NCI-H187 treated with DMSO at 0.1 percent for 48 hours (cell line): ENCODE measurements around the gene GNGT1.
"Not testable (repeated sequence)": the region's sequence is repeated elsewhere in the genome, so short reads cannot be mapped to it uniquely, and the experiment has no call there.

Source experiments
- DNase-seq: peaks from one replicate; lab custom pipeline; 2025; lab: John Stamatoyannopoulos, UW

Gene GNGT1

DNA sequence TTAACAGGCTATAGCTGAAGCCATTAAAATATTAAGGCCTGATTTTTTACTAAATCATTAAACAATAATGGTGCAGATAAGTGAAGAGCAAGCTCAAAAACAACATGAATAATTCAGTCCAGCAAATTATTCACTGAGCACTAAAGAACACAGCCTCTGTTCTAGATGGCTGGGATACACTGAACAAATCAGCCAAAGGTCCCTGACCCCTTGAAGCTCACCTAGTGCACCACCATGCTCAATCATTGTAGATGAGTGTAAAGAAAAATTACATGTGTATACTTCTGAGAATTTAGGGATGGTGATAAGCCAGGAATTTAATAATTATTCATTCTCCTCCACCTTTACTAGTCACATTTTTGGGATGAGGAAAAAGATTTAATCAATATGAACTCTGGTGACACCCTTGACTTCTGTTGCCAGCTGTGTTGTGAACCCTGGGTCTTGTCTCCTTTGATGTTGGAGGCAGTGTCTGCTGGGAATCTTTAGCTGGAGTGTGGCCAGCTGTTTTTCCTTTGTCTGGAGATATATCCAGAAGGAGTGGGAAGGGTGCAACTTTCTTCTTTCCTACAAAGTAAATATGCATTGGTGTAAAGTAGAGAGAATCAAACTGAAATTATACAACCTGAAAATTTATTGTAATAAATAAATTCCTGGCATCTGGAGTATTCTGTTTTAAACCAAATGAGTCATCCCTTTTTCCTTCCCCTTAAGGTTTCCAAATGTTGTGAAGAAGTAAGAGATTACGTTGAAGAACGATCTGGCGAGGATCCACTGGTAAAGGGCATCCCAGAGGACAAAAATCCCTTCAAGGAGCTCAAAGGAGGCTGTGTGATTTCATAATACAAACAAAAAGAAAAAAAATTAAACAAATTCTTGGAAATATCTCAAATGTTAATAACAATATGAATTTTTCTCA is 4.0 kb downstream of the GNGT1 start:
- no peak for DNase-seq

DNA sequence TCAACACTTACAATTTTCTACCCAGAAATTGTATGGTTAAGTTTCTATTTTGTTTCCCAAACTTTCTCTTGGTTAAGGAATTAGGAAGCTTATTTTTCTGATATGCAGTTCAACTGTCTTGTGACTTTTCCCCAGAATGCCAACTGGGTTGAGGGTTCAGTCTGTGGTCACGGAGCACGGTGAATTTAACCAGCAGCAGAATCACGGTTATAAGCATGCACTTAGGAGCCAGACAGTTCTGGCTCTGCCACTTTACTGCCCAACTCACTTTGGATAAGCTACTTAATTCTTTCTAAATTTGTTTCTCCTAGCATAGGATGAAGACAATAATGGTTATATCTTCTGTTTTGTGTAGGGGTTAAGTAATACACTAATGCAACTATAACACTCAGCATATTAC is 4.9 kb downstream of the GNGT1 start:
- DNase-seq = not testable (repeated sequence)

DNA sequence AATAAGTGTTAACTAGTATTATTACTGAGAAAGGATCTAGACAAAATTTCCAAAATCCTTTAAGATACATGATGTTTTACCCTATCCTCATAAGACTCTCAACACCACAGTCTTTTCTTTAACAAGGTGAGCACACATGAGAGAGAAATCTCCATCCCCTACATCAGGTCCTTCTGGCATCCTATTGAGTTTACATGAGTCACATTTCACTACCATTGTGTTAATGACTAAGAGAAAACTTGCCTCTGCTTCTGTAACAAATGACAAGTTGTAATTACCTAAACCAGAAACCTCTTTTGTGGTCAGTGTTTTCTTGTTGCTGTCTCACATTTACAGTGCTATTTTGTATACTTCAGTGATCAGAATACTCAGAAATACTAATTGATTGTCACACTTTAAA is 5.3 kb downstream of the GNGT1 start:
- not testable (repeated sequence) for DNase-seq

DNA sequence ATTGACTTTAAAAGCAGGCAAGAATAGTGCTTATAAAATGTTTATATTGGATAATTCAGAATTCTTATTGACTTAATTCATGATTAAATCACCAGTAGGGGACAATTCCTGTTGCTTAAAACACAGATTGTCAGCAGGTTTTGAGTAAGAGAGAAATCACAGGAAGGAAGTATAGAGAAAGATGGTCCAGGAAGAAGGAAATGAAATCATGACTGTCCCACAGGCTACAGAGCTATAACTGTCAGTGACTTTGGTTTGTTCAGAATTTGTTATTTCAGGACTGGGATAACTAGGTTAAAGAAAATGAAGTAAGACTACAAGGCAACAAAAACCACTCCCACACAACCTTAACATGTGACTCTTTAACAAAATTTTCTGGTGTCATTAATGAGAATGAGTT is 6.8 kb downstream of the GNGT1 start:
- DNase-seq = no peak

DNA sequence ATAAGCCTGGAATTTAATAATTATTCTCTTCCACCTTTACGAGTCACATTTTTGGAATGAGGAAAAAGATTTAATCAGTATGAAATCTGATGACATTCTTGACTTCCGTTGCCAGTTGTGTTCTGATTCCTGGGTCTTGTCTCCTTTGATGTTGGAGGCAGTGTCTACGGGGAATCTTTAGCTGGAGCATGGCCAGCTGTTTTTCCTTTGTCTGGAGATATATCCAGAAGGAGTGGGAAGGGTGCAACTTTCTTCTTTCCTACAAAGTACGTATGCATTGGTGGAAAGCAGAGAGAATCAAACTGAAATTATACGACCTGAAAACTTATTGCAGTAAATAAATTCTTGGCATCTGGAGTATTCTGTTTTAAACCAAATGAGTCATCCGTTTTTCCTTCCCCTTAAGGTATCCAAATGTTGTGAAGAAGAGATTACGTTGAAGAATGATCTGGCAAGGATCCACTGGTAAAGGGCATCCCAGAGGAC is 8.3 kb downstream of the GNGT1 start:
- DNase-seq = no peak

DNA sequence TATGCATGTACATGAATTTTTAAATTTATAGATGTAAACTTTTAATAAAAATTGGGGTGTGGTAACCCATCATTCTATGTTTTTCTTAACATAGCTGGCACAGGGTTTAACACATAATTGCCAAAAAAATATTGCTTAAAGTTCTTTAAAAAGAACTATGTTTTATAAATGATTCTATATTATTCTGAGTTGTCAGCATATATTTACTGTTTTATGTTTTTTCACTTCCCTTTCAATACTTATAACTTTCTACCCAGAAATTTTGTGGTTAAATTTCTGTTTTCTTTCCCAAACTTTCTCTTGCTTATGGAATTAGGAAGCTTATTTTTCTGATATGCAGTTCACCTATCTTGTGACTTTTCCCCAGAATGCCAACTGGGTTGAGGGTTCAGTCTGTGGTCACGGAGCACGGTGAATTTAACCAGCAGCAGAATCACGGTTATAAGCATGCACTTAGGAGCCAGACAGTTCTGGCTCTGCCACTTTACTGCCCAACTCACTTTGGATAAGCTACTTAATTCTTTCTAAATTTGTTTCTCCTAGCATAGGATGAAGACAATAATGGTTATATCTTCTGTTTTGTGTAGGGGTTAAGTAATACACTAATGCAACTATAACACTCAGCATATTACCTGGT is 9.0 kb downstream of the GNGT1 start:
- not testable (repeated sequence) for DNase-seq

DNA sequence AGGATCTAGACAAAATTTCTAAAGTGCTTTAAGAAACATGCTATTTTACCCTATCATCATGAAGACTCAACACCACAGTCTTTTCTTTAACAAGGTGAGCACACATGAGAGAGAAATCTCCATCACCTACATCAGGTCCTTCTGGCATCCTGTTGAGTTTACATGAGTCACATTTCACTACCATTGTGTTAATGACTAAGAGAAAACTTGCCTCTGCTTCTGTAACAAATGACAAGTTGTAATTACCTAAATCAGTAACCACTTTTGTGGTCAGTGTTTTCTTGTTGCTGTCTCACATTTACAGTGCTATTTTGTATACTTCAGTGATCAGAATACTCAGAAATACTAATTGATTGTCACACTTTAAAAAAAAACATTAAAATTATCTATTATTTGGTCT is 9.5 kb downstream of the GNGT1 start:
- DNase-seq = not testable (repeated sequence)

DNA sequence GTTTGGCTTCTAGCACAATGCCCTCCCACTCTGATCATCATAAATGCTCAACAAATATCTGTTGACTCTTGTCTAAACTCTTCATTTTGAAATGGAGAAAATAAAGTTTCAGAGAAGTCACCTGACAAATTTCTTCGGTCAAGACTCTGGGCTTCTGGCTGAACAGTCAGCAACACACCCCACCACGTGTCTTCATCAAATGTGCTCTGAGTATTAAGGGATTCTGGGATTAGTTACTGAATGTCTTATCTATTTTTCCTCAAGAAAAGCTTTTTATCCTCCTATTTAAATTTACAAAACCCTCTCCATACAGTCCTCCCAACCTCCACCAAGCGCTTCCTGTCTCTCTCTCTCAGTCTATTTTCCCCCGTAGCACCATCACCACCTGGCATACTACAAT is 9.9 kb downstream of the GNGT1 start:
- not testable (repeated sequence) for DNase-seq

DNA sequence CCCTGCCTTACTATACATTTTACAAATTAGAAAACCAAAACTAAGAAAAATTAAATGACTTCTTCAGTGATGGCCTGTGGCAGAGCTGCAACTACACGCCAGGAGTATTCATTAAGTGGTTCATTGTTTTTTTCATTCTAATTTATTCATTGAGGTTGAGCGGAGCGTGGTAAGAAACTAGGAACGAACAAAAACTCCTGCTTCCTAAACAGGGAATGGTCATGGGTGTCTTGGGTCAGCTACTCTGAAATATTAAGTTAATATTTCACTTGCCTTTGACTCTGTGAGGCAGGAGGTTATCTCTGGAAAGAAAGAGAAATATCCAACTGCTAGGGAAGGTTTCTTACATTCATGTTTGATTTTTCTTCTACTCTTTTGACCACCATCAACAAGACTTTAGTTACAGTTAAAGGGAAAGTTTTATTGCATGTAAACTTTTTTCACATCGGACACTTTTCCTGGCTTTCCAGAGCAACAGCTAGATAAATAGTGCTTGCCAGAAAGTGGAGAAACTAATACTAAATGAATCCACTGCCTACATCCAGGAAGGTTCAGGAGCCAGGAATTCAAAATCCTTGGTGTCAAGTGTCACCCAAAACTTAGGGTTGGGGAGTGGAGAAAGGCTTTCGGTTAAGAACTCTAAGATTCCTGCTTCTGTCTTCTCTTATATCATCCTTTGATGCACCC is 14.3 kb downstream of the GNGT1 start:
- no peak for DNase-seq

DNA sequence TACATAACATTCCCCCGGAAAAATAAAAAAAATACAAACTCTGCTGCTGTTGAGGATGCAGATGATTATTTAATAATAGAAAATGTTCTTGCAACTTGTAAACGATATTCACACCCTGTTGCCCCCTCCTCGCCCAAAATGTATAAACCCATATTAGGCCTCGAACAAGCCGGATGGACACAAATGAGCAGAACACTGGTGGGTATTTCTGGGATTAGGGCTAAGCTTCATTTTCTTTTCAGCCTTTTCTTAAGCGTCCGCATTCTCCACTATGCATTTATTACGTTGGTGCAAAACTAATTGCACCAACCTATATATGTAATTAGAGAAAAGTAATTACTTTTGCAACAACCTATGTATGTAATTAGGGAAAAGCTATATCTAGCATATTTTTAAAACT is 14.8 kb downstream of the GNGT1 start:
- no peak for DNase-seq

DNA sequence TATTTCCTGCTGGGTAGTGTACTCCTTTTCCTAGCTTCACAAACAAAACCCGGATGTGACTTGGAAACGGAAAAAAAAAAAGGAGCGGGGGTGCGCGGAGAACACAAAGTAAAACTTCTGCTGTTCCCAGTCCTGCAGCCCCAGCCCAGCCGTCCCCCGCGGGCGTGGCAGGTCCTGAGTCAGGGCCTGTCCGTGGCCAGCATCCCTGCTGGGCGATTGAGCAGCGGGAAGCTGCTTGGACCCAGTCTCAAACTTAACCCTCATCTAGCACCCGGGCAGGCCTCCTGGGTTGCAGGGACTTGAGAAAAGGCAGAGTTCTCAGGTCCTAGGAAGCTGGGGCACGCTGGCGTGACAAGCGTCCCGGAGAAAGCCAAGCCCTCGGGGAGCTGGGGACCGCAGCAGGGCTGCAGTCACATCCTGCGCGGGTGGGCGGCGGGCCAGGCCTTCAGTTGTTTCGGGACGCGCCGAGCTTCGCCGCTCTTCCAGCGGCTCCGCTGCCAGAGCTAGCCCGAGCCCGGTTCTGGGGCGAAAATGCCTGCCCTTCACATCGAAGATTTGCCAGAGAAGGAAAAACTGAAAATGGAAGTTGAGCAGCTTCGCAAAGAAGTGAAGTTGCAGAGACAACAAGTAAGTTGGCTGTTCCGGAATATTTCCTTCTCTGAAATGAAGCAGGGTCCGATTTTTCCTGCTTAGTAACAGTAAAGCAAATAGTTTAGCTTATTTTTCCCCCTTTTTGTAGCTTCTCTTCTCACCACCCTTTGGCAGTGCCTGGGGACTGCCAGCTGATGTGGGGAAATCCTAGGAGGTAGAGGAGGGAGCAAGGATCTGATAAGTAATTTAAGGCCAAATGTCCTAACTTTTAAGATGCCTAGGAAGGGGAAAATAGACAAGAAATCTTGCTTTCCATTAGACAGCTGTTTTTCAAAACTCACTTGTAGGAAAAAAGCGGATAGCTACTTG is 15.5 kb downstream of the GNGT1 start, which contains the start of gene GNG11:
TSS of gene GNG11 (plus strand) at position 129 of the 960 bp plus-strand sequence. CDS start at position 532, 403 bp downstream.
- DNase-seq = no peak

DNA sequence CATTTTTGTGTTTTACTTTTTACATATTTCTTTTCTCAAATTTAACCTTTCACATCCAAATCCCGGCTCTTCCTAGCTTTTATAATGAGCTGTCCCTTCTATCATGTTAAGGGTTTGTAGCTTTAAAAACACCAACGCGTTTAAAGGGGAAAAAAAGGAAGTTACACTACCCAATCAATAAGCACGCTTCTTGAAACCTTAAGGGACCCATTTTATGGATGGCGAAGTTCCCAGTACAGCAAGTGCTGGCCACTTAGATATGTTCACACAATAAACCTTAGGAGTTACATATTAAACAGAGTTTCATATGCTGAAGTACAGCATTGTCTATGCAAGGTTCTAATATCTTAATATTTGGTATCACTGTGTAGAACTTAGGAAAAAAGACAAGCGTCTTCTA is 16.9 kb downstream of the GNGT1 start:
- no peak for DNase-seq

DNA sequence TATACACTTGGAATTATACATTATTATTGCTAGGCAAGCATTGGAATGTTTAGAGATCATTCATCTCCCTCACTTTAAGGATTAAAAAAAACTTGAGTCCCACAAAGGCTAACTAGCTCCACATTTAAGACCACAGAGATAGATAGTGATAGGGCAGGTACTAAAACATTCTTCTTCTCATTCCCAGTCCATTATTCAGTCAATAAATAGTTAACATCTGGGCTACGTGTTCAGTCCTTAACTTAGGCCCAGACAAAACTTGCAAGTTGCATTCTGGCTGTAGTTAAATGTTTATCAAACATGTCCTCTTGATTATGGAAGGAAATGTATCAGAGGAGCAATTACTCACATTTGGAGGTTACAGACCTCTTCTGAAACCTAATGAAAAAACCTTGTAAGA is 17.6 kb downstream of the GNGT1 start:
- DNase-seq = no peak

DNA sequence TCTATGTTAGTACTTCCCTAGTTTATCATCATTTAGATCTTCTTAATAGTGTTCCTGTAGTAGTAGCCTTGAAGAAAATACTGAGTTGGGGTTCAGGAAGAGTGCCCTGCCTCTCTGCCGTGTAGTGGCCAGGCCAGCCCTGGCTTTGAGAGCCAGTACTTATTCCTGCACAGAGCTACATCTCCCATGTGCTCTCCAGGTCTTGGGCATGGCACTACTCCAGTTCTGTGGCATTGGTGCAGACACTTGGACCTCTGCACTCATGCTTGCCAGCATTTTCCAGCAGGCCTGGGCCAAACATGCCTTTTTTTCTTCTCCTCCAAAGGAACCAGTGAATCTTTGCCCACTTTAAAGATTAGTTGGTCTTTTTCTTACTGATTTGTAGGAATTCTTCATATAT is 20.4 kb downstream of the GNGT1 start:
- no peak for DNase-seq

DNA sequence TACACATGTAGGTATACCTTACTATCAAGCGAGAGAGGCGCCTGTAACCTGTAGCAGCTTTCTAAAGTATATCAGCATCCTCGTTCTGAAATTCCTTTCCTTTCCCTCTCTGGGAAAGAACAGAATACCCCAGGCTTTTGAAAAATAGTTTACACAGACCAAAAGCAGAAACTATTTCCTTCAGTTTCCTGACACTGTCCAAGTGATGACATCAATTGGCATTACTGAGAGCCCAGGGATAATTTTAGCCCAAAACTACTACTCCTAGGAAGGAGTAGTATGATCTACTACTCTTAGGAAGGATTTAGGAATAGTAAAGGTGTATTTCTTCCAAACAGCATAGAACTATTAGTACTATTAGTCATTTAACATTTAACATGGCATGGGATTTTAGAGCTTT is 21.2 kb downstream of the GNGT1 start:
- DNase-seq = no peak

DNA sequence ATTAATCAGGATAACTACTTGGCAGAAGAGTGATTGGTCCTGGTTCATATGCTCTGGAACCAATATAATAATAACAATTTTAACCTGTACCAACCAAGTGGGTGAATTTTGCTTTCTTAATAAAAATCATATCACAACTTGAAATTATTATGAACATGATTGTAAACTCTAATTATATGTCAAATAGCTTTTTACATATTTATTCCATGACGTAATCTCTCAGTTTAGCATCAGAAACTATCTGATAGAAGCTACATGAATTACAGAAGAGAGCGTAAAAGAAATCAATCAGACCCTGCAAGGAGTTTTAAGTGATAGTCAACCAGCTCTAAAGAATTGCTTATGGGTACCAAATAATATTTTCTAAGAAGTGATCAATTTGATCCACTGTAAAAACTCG is 25.3 kb downstream of the GNGT1 start:
- no peak for DNase-seq

DNA sequence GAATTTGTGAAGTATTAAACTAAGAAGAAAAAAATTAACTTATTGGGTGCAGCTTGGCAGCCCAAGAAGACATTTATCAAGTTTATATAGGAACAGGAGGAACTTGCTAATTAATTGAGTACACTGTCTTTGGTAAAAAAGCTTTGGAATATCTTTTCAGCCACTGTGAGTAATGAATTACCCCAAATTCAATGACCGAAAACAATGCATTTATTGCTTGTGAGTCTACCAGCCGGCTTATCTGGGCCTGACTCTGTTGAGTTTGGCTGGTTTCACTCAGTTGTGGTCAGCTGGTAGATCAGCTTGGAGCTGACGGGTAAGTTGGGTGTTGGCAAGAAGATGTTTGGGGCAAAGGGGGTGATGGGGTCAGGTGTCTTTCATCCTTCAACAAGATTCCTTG is 26.8 kb downstream of the GNGT1 start:
- DNase-seq = no peak

DNA sequence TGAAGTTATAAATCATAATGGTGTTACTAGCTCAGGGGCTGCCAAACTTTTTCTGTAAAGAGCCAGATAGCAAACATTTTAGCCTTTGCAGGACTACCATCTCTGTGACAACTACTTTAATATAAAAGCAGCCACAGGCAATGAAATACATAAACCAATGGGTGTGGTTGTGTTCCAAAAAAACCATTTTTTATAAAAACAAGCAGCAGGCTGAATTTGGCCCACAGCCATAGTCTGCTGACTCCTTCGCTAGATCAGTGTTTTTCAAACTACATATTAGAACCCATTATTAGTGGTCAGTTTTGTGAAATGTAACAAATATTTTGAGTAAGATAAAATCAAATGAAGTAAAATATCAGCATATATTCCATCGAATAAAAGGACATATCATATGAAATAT is 28.7 kb downstream of the GNGT1 start:
- DNase-seq = no peak

DNA sequence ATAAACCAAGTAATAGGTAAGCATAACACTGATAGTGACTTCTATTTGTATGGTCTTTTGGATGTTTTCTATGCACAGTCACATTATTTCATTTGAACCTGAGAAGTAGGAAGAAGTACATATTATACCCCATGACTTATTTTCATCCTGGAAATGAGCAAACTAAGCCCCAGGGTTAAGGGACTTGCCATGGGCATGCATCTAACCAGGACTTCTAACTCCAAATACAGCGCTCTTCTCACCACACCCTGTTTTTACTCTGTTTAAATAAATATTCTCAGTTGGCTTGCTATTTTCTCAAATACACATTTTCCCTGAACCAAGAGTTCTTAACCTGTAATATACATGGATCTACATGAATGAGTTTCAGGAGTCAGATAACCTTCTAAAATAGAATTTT is 31.5 kb downstream of the GNGT1 start:
- DNase-seq = no peak

DNA sequence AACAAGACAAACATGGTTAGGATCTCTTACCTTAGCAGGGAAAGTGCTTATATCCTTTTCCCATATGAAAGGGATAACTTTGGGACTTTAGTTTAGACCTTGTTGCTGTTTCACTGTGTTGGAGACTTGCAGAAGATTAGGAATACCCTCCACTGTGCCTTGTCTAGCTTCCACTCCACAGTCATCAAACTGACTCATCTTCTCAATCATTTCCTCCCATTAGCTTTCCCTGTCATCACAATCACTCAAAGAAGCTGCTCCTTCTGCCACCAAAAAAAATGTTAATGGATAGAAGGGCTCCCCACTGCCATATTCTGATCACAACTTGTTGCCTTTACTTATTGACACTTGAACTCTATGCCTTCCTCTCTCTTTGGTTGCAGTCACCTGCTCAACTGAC is 31.9 kb downstream of the GNGT1 start:
- DNase-seq = no peak

DNA sequence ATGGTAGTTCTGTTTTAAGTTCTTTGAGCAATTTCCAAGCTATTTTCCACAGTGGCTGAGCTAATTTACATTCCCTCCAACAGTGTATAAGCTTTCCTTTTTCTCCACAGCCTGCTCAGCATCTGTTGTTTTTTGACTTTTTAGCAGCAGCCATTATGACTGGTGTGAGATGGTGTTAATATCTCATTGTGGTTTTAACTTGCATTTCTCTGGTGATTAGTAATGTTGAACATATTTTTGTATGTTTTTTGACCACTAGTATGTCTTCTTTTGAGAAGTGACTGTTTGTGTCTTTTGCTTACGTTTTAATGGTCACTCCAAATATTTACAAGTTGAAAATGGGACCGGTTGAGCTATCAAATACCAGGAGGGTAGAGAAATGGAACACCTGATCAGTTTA is 35.6 kb downstream of the GNGT1 start:
- no peak for DNase-seq
